Measurements from ENCODE around the gene LAMB2. TPM values are rescaled to one million over a fixed set of nuclear protein-coding genes. Genes with fewer than 3 reads are reported as not detected.

Gene LAMB2
- total RNA-seq, 1 donor from 2014 or later: not detected

- ChIA-PET CTCF (no interaction called here), POLR2A (interaction anchor here (0.6 to 2.1 kb wide), 6 partner anchors 45 to 1082 kb away, joined by 3 to 10 read pairs (median 5); partner anchors contain the start of genes NDUFAF3, QRICH1, USP19 and USP4)
- H3K9me3 Mint-ChIP-seq: no peaks in the 10 kb centered on the region
- peaks cover 2% of the 10 kb centered on the region for H3K27me3 Mint-ChIP-seq
- intact Hi-C loops (cut with micrococcal nuclease): loop anchor here (1.0 to 5.0 kb wide), 3 partner anchors 45 to 979 kb away; partner anchors contain the start of gene CDC25A
- H3K27ac Mint-ChIP-seq: peak within 1 kb of the TSS; percentile 84
- DNase-seq (peak; percentile 74), ATAC-seq (ENCODE audit: low read depth) (peak; percentile 83)
- no peak for TF ChIP-seq CTCF (IDR thresholded peaks at IDR 0.05)
- H3K36me3 Mint-ChIP-seq (ENCODE audit: low read depth): peaks cover 32% of the 10 kb centered on the region
- H3K4me3 Mint-ChIP-seq: peak within 1 kb of the TSS; percentile 92
- peaks cover 26% of the 10 kb centered on the region for H3K4me1 Mint-ChIP-seq
These were observed 33.2 kb upstream of the LAMB2 start, which contains the start of gene CCDC71 for GRCh38 chr3:49165771-49166751. CCDC71 (minus strand) TSS chr3:49166331; CDS start chr3:49164208, 2,123 bp downstream.

- H3K27me3 Mint-ChIP-seq: peaks cover 2% of the 10 kb centered on the region
- DNase-seq (no peak), ATAC-seq (ENCODE audit: low read depth) (no peak)
- TF ChIP-seq CTCF (IDR thresholded peaks at IDR 0.05): no peak
- intact Hi-C loops (cut with micrococcal nuclease): loop anchor here (5.0 kb wide), 1 partner anchor 978 kb away; the partner anchor contains the start of gene CDC25A
- ChIA-PET POLR2A (interaction anchor here (0.6 to 2.1 kb wide), 6 partner anchors 44 to 177 kb away, joined by 3 to 10 read pairs (median 5); partner anchors contain the start of genes NDUFAF3, QRICH1, USP19 and USP4), CTCF (no interaction called here)
- peak overlapping the region; percentile 82 for H3K27ac Mint-ChIP-seq
- H3K36me3 Mint-ChIP-seq (ENCODE audit: low read depth): peaks cover 34% of the 10 kb centered on the region
- peaks cover 23% of the 10 kb centered on the region for H3K4me1 Mint-ChIP-seq
- H3K4me3 Mint-ChIP-seq: peak overlapping the region; percentile 92
- no peaks in the 10 kb centered on the region for H3K9me3 Mint-ChIP-seq
These were observed 32.3 kb upstream of the LAMB2 start for GRCh38 chr3:49164983-49165720.

GRCh38 chr3:49163609-49164008 lies 30.8 kb upstream of the LAMB2 start:
- H3K27me3 Mint-ChIP-seq: no peaks in the 10 kb centered on the region
- DNase-seq: no peak
- peaks cover 23% of the 10 kb centered on the region for H3K4me1 Mint-ChIP-seq
- ChIA-PET POLR2A (interaction anchor here (0.5 kb wide), 1 partner anchor 21 kb away, joined by 6 read pairs; no protein-coding TSS in a partner anchor), CTCF (no interaction called here)
- peaks cover 34% of the 10 kb centered on the region for H3K36me3 Mint-ChIP-seq (ENCODE audit: low read depth)
- no peak for TF ChIP-seq CTCF (IDR thresholded peaks at IDR 0.05)
- ATAC-seq (ENCODE audit: low read depth): no peak
- H3K27ac Mint-ChIP-seq: no peak overlapping the region
- no peaks in the 10 kb centered on the region for H3K9me3 Mint-ChIP-seq
- H3K4me3 Mint-ChIP-seq: no peak overlapping the region
- intact Hi-C loops (cut with micrococcal nuclease): no loop called here

GRCh38 chr3:49162751-49163419 lies 30.0 kb upstream of the LAMB2 start:
- no peaks in the 10 kb centered on the region for H3K9me3 Mint-ChIP-seq
- no peak for TF ChIP-seq CTCF (IDR thresholded peaks at IDR 0.05)
- ChIA-PET CTCF (no interaction called here), POLR2A (interaction anchor here (0.5 to 0.6 kb wide), 3 partner anchors 29 to 1870 kb away, joined by 3 to 5 read pairs (median 4); no protein-coding TSS in a partner anchor)
- intact Hi-C loops (cut with micrococcal nuclease): no loop called here
- peaks cover 25% of the 10 kb centered on the region for H3K4me1 Mint-ChIP-seq
- no peak overlapping the region for H3K4me3 Mint-ChIP-seq
- DNase-seq: no peak
- H3K27me3 Mint-ChIP-seq: no peaks in the 10 kb centered on the region
- H3K27ac Mint-ChIP-seq: no peak overlapping the region
- ATAC-seq (ENCODE audit: low read depth): no peak
- H3K36me3 Mint-ChIP-seq (ENCODE audit: low read depth): peaks cover 34% of the 10 kb centered on the region

Data from activated B cell treated with CpG ODN at 0.5 μM for 24 hours (primary cell).